DOHH2 (cell line): ENCODE data around the gene FA2H.

ENCODE experiments used
- H3F3A ChIP-seq: fragments of 200-600 bp; sonication (generic), shearing (Covaris generic); 2 replicates; pipeline ENCODE4 v1.6.0; 2016; ENCODE audit warnings: antibody characterized with exemption, mild to moderate bottlenecking; ENCODE audit not compliant: control insufficient read depth, insufficient read depth
- H3K27ac ChIP-seq: fragments of 200-600 bp; sonication (generic); 2 replicates; pipeline ENCODE4 v1.5.1; 2014; ENCODE audit warnings: low read depth, mild to moderate bottlenecking, low read length, moderate library complexity
- H3K27me3 ChIP-seq: fragments of 200-600 bp; sonication (generic); 2 replicates; pipeline ENCODE4 v1.6.1; 2014; ENCODE audit warnings: mild to moderate bottlenecking, low read length, mixed read lengths; ENCODE audit not compliant: control insufficient read depth
- H3K36me3 ChIP-seq: fragments of 200-600 bp; sonication (generic); 2 replicates; pipeline ENCODE4 v1.6.1; 2014; ENCODE audit warnings: mild to moderate bottlenecking, low read length, moderate library complexity, mixed read lengths; ENCODE audit not compliant: control insufficient read depth
- H3K4me1 ChIP-seq: fragments of 200-600 bp; sonication (generic); 2 replicates; pipeline ENCODE4 v1.6.1; 2014; ENCODE audit warnings: mild to moderate bottlenecking, low read length, mixed read lengths; ENCODE audit not compliant: control insufficient read depth
- H3K4me2 ChIP-seq: fragments of 200-600 bp; sonication (generic); 2 replicates; pipeline ENCODE4 v1.6.0; 2014; ENCODE audit warnings: mild to moderate bottlenecking, low read length, moderate library complexity
- H3K4me3 ChIP-seq: fragments of 200-600 bp; sonication (generic); 2 replicates; pipeline ENCODE4 v1.5.1; 2014; ENCODE audit warnings: mild to moderate bottlenecking, low read length, mixed read lengths
- H3K79me2 ChIP-seq: fragments of 200-600 bp; sonication (generic); 2 replicates; pipeline ENCODE4 v1.6.1; 2014; ENCODE audit warnings: mild to moderate bottlenecking, low read length, mixed read lengths; ENCODE audit not compliant: control insufficient read depth
- H3K9me2 ChIP-seq: fragments of 200-600 bp; sonication (generic); replicated peaks from 2 replicates; pipeline ENCODE4 v1.6.1; 2014; ENCODE audit warnings: mild to moderate bottlenecking, low read length, mixed read lengths; ENCODE audit not compliant: control insufficient read depth
- H3K9me3 ChIP-seq: fragments of 200-600 bp; sonication (generic); 2 replicates; pipeline ENCODE4 v1.6.1; 2014; ENCODE audit warnings: antibody characterized with exemption, low read length, mixed read lengths; ENCODE audit not compliant: control insufficient read depth, insufficient read depth
- H4K20me1 ChIP-seq: fragments of 200-600 bp; sonication (generic); 2 replicates; pipeline ENCODE4 v1.6.0; 2014; ENCODE audit warnings: low read depth, mild to moderate bottlenecking, antibody characterized with exemption, low read length, moderate library complexity; ENCODE audit not compliant: control insufficient read depth, insufficient read depth
- EZH2phosphoT487 ChIP-seq: fragments of 200-600 bp; sonication (generic); IDR thresholded peaks from 2 replicates; pipeline ENCODE4 v1.6.1; 2017; ENCODE audit warnings: borderline replicate concordance, mild to moderate bottlenecking, antibody characterized with exemption, low read length, moderate library complexity, mixed read lengths
- TF ChIP-seq, protein P1 (sequence below): fragments of 200-600 bp; sonication (generic); IDR thresholded peaks from one replicate; pipeline ENCODE4 v1.5.1; 2014; ENCODE audit warnings: antibody characterized with exemption, mild to moderate bottlenecking, low read depth, low read length; ENCODE audit not compliant: poor library complexity, severe bottlenecking

The FA2H gene

GRCh38 chr16:74797414-74797813, 22.8 kb upstream of the FA2H start:
- Histone ChIP-seq H3K4me2 (no peak overlapping the region), H3F3A (no peaks in the 10 kb centered on the region), H3K4me3 (no peak overlapping the region), H3K27me3 (peaks cover 20% of the 10 kb centered on the region), H3K36me3 (no peaks in the 10 kb centered on the region), H3K79me2 (no peaks in the 10 kb centered on the region), H3K4me1 (no peaks in the 10 kb centered on the region), H3K9me3 (no peaks in the 10 kb centered on the region), H4K20me1 (no peaks in the 10 kb centered on the region), H3K9me2 (no peaks in the 10 kb centered on the region), H3K27ac (no peak overlapping the region)
- TF ChIP-seq, protein P1, sequence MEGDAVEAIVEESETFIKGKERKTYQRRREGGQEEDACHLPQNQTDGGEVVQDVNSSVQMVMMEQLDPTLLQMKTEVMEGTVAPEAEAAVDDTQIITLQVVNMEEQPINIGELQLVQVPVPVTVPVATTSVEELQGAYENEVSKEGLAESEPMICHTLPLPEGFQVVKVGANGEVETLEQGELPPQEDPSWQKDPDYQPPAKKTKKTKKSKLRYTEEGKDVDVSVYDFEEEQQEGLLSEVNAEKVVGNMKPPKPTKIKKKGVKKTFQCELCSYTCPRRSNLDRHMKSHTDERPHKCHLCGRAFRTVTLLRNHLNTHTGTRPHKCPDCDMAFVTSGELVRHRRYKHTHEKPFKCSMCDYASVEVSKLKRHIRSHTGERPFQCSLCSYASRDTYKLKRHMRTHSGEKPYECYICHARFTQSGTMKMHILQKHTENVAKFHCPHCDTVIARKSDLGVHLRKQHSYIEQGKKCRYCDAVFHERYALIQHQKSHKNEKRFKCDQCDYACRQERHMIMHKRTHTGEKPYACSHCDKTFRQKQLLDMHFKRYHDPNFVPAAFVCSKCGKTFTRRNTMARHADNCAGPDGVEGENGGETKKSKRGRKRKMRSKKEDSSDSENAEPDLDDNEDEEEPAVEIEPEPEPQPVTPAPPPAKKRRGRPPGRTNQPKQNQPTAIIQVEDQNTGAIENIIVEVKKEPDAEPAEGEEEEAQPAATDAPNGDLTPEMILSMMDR, result no peak

DNA sequence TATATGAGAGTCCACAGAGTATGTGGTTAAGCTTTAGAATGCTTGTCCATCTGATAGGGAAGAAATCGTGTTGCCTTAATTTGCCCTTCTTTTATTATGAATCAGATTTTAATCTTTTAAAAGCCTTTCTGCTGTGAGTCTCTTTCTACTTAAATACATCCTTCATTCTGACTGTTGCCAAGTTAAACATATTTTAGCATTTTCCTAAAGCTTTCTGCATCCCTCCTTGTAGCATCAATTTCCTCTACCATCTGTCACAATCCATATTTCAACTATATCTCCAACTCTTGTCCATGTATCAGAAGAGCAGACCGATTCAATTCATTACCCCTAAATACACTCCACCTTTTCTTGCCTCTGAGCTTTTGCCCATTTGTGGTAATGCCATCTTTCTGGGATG, 20.5 kb upstream of the FA2H start:
- Histone ChIP-seq H3K27ac (no peak overlapping the region), H4K20me1 (no peaks in the 10 kb centered on the region), H3K79me2 (no peaks in the 10 kb centered on the region)

DNA sequence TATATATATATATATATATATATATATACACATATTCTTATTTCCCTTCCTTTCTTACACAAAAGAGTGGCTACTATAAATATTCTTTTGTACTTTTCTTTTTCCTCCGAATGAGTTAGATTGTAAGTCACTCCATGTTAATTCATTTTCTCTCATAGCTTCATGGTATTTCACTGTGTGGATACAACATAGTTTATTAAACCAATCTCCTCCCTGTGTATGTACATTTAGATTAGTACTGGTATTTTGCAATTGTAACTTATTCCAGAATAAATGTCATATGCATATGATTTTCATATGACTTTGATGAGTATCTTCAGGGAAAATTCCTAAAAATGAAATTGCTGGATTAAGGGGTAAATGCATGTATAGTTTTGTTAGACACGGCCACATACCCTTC, 20.0 kb upstream of the FA2H start:
- Histone ChIP-seq H3K4me1 (no peaks in the 10 kb centered on the region), H3K4me2 (no peak overlapping the region), H4K20me1 (no peaks in the 10 kb centered on the region), H3K27me3 (peaks cover 16% of the 10 kb centered on the region), H3K79me2 (no peaks in the 10 kb centered on the region), H3K36me3 (no peaks in the 10 kb centered on the region), H3K4me3 (no peak overlapping the region), H3K9me3 (no peaks in the 10 kb centered on the region), H3F3A (no peaks in the 10 kb centered on the region), H3K27ac (no peak overlapping the region), H3K9me2 (no peaks in the 10 kb centered on the region)
- TF ChIP-seq, protein P1, result no peak
- TF ChIP-seq EZH2phosphoT487, result no peak

More for the DNA sequence above, 20.5 kb upstream of the FA2H start:
- H3K9me2 ChIP-seq, result no peaks in the 10 kb centered on the region
- H3K4me2 ChIP-seq, result no peak overlapping the region
- H3K4me3 ChIP-seq, result no peak overlapping the region
- no peaks in the 10 kb centered on the region for H3K9me3 ChIP-seq
- TF ChIP-seq EZH2phosphoT487, result no peak
- TF ChIP-seq, protein P1, result no peak
- H3K36me3 ChIP-seq, result no peaks in the 10 kb centered on the region
- H3K27me3 ChIP-seq, result peaks cover 16% of the 10 kb centered on the region
- no peaks in the 10 kb centered on the region for H3K4me1 ChIP-seq
- H3F3A ChIP-seq, result no peaks in the 10 kb centered on the region

DNA sequence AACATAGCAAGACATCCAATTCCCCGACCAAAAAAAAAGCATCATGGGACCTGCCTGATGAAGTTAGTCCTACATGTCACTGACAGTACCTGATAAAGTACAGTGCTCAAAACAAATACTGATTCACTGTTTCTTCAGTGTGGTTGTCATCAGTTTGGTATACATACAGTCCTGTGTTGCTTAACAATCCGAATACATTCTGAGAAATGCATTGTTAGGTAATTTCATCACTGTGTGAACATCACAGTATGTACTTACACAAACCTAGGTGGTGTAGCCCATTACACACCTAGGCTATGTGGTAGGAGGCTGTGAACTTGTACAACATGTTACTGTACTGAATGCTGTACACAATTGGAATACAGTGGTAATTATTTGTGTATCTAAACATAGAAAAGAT, 19.0 kb upstream of the FA2H start:
- Histone ChIP-seq H3K4me2 (no peak overlapping the region), H3K9me2 (no peaks in the 10 kb centered on the region), H3F3A (no peaks in the 10 kb centered on the region), H3K4me3 (no peak overlapping the region), H3K27me3 (peaks cover 16% of the 10 kb centered on the region), H3K36me3 (no peaks in the 10 kb centered on the region), H3K4me1 (no peaks in the 10 kb centered on the region), H4K20me1 (no peaks in the 10 kb centered on the region), H3K27ac (no peak overlapping the region), H3K79me2 (no peaks in the 10 kb centered on the region), H3K9me3 (no peaks in the 10 kb centered on the region)
- TF ChIP-seq EZH2phosphoT487, result no peak
- TF ChIP-seq, protein P1, result no peak
